SK-N-SH treated with all-trans-retinoic acid at 6 μM for 48 hours (cell line): Measurements from ENCODE around the gene HMCN2.
"Not testable (repeated sequence)": the region's sequence is repeated elsewhere in the genome, so short reads cannot be mapped to it uniquely, and the experiment has no call there.

ENCODE experiments used
- ATAC-seq: fragments of 200-7000 bp; cut with Tn5 transposase; 3 replicates; pipeline ENCODE4 v1.9.1; 2020; ENCODE audit warnings: mild to moderate bottlenecking, moderate library complexity
- ARNTL ChIP-seq: fragments of 450-650 bp; formaldehyde crosslinking; IDR thresholded peaks from 2 replicates; pipeline ENCODE4 v1.5.0; 2020; ENCODE audit warnings: low read depth, mild to moderate bottlenecking, moderate library complexity, borderline replicate concordance
- CREB5 ChIP-seq: fragments of 250-450 bp; sonication (Bioruptor Pico); IDR thresholded peaks from 2 replicates; pipeline ENCODE4 v1.5.1; 2020; ENCODE audit warnings: low read depth, mild to moderate bottlenecking, moderate library complexity
- CSDC2 ChIP-seq: fragments of 250-450 bp; sonication (Bioruptor Pico); IDR thresholded peaks from 2 replicates; pipeline ENCODE4 v1.5.0; 2020; ENCODE audit warnings: mild to moderate bottlenecking, moderate library complexity
- GLIS3 ChIP-seq: fragments of 250-450 bp; sonication (Bioruptor Pico); IDR thresholded peaks from 2 replicates; pipeline ENCODE4 v1.5.0; 2020; ENCODE audit warnings: mild to moderate bottlenecking, moderate library complexity
- ISL1 ChIP-seq: fragments of 250-450 bp; sonication (Bioruptor Pico); IDR thresholded peaks from 2 replicates; pipeline ENCODE4 v2.1.2; 2022; ENCODE audit warnings: mild to moderate bottlenecking, moderate library complexity
- OSR1 ChIP-seq: fragments of 250-450 bp; sonication (Bioruptor Pico); IDR thresholded peaks from 2 replicates; pipeline ENCODE4 v1.8.0; 2022; ENCODE audit warnings: moderate library complexity, mild to moderate bottlenecking, inconsistent platforms
- PPARA ChIP-seq: fragments of 250-450 bp; sonication (Bioruptor Pico); IDR thresholded peaks from 2 replicates; pipeline ENCODE4 v1.5.0; 2020; ENCODE audit warnings: mild to moderate bottlenecking, borderline replicate concordance
- RARB ChIP-seq: fragments of 250-450 bp; sonication (Bioruptor Pico); IDR thresholded peaks from 2 replicates; pipeline ENCODE4 v1.8.0; 2021; ENCODE audit warnings: mild to moderate bottlenecking, moderate library complexity
- TCF4 ChIP-seq: fragments of 250-450 bp; sonication (Bioruptor Pico); IDR thresholded peaks from 2 replicates; pipeline ENCODE4 v1.8.0; 2021; ENCODE audit warnings: mild to moderate bottlenecking, moderate library complexity, borderline replicate concordance
- TOX ChIP-seq: fragments of 250-450 bp; sonication (Bioruptor Pico); IDR thresholded peaks from 2 replicates; pipeline ENCODE4 v1.8.0; 2021; ENCODE audit warnings: mild to moderate bottlenecking, moderate library complexity, borderline replicate concordance
- TSHZ2 ChIP-seq: fragments of 250-450 bp; sonication (Bioruptor Pico); IDR thresholded peaks from 2 replicates; pipeline ENCODE4 v1.5.0; 2020; ENCODE audit warnings: mild to moderate bottlenecking, moderate library complexity
- ZC3H10 ChIP-seq: fragments of 250-450 bp; sonication (Bioruptor Pico); IDR thresholded peaks from 2 replicates; pipeline ENCODE4 v1.5.1; 2021; ENCODE audit warnings: mild to moderate bottlenecking, moderate library complexity
- ZFP30 ChIP-seq: fragments of 450-650 bp; formaldehyde crosslinking; IDR thresholded peaks from 2 replicates; pipeline ENCODE4 v1.5.0; 2022; ENCODE audit warnings: mild to moderate bottlenecking, moderate library complexity
- ZNF565 ChIP-seq: fragments of 450-650 bp; formaldehyde crosslinking; conservative IDR thresholded peaks from 2 replicates; pipeline ENCODE4 v1.5.0; 2020; ENCODE audit warnings: low read depth, mild to moderate bottlenecking, moderate library complexity
- ZNF70 ChIP-seq: fragments of 450-650 bp; formaldehyde crosslinking; IDR thresholded peaks from 2 replicates; pipeline ENCODE4 v1.5.0; 2020; ENCODE audit warnings: mild to moderate bottlenecking, moderate library complexity
- ZNF8 ChIP-seq: fragments of 450-650 bp; formaldehyde crosslinking; IDR thresholded peaks from 2 replicates; pipeline ENCODE4 v1.5.0; 2020; ENCODE audit warnings: mild to moderate bottlenecking, moderate library complexity
- TF ChIP-seq, protein P1 (sequence below): fragments of 250-450 bp; sonication (Bioruptor Pico); IDR thresholded peaks from 2 replicates; pipeline ENCODE4 v1.5.1; 2021; ENCODE audit warnings: mild to moderate bottlenecking, moderate library complexity

HMCN2 gene

GRCh38 chr9:130256644-130257043 is 8.9 kb upstream of the HMCN2 start:
- no peak for ATAC-seq
- TF ChIP-seq ZFP30 (CRISPR knock-in tag): no peak
- 0 out of 2 replicates have a peak, but pooled peaks have one; percentile 25 for TF ChIP-seq TSHZ2 (CRISPR knock-in tag)
- peak; percentile 54; the same call in 1 of the 2 replicates for TF ChIP-seq TCF4 (CRISPR knock-in tag)

DNA sequence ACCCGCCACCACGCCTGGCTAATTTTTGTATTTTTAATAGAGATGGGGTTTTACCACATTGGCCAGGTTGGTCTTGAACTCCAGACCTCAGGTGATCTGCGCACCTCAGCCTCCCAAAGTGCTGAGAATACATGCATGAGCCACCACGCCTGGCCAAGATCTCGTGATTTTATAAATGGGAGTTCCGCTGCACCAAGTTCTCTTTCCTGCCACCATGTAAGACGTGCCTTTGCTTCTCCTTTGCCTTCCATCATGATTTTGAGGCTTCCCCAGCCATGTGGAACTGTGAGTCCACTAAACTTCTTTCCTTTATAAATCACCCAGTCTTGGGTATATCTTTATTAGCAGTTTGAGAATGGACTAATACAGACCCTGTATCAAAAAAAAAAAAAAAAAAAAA is 7.4 kb upstream of the HMCN2 start:
- not testable (repeated sequence) for ATAC-seq

GRCh38 chr9:130259044-130259443 is 6.5 kb upstream of the HMCN2 start:
- no peak for ATAC-seq
- TF ChIP-seq ZNF8 (CRISPR knock-in tag) (no peak), CREB5 (CRISPR knock-in tag) (no peak), OSR1 (CRISPR knock-in tag) (no peak), ZNF70 (CRISPR knock-in tag) (no peak), ZNF565 (CRISPR knock-in tag) (no peak), ZC3H10 (CRISPR knock-in tag) (no peak), CSDC2 (no peak), RARB (no peak), ISL1 (CRISPR knock-in tag) (no peak), TOX (no peak), PPARA (no peak), TSHZ2 (CRISPR knock-in tag) (no peak), ZFP30 (CRISPR knock-in tag) (no peak), ARNTL (no peak)
- TF ChIP-seq, protein P1, sequence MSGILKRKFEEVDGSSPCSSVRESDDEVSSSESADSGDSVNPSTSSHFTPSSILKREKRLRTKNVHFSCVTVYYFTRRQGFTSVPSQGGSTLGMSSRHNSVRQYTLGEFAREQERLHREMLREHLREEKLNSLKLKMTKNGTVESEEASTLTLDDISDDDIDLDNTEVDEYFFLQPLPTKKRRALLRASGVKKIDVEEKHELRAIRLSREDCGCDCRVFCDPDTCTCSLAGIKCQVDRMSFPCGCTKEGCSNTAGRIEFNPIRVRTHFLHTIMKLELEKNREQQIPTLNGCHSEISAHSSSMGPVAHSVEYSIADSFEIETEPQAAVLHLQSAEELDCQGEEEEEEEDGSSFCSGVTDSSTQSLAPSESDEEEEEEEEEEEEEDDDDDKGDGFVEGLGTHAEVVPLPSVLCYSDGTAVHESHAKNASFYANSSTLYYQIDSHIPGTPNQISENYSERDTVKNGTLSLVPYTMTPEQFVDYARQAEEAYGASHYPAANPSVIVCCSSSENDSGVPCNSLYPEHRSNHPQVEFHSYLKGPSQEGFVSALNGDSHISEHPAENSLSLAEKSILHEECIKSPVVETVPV (CRISPR knock-in tag): no peak
- TF ChIP-seq, all 23 proteins: peak for 0

GRCh38 chr9:130260816-130261765 is 4.5 kb upstream of the HMCN2 start:
- ATAC-seq: no peak
- TF ChIP-seq, protein P1 (CRISPR knock-in tag): no peak
- TF ChIP-seq ZNF8 (CRISPR knock-in tag) (no peak), ZNF565 (CRISPR knock-in tag) (no peak), PPARA (no peak), GLIS3 (CRISPR knock-in tag) (no peak)
